NAMALWA (cell line): Measurements from ENCODE around the gene LILRA6.
"Not testable (repeated sequence)": the region's sequence is repeated elsewhere in the genome, so short reads cannot be mapped to it uniquely, and the experiment has no call there.

Experiments used
- DNase-seq: peaks from one replicate; pipeline ENCODE4 v3.0.0-alpha.2; 2015; ENCODE audit warnings: low spot score

The LILRA6 gene

DNA sequence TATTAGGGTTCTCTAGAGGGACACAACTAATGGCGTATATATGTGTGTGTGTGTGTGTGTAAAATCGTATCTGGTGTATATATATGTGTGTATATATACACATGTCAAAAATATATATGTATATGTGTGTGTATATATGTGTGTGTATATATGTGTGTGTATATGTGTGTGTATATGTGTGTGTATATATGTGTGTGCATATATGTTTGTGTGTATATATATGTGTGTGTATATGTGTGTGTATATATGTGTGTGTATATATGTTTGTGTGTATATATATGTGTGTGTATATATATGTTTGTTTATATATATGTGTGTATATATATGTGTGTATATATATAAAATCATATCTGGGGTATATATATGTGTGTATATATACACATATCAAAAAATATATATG is 19.9 kb upstream of the LILRA6 start:
- no peak for DNase-seq

DNA sequence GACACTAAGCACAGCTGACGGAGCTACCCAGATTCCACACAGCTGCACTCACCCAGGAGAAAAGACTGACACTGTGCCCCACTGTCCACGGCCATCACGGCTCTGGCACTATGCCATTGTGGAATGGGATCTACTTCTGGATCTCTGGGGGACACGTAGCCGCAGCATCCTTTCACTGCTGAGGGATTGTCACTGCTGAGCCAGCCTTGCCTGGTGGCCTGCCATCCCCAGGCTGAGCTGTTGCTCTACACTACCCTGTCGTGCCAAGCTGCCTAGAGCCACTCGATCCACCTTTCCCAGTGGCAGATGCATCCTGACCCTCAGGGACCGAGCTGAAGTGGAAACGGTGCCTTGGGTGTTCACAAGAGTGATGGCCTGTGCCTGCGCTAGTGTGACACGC is 19.5 kb upstream of the LILRA6 start:
- no peak for DNase-seq

DNA sequence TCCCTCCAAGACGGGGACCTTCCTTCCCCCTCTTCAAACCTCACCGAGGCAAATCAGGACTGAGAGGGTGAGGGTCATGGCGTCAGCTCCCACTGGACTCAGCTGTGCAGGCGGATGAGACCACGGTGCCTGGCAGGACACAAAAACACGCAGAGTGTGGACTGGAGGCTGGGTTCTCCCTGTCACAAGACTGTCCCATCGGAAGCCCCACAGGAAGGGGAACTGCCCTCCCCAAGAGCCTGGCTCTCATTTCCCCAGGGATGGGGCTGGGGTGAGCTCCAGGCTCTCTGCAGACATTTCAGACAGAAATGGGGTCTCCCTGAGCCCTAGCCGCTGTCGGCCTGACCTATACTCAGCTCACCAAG is 14.5 kb upstream of the LILRA6 start, which contains the start of gene LILRB5:
Gene LILRB5, minus strand, starts transcription at position 158 of the 365 bp plus-strand sequence. Its CDS starts 80 bp downstream, at position 78.
- no peak for DNase-seq

DNA sequence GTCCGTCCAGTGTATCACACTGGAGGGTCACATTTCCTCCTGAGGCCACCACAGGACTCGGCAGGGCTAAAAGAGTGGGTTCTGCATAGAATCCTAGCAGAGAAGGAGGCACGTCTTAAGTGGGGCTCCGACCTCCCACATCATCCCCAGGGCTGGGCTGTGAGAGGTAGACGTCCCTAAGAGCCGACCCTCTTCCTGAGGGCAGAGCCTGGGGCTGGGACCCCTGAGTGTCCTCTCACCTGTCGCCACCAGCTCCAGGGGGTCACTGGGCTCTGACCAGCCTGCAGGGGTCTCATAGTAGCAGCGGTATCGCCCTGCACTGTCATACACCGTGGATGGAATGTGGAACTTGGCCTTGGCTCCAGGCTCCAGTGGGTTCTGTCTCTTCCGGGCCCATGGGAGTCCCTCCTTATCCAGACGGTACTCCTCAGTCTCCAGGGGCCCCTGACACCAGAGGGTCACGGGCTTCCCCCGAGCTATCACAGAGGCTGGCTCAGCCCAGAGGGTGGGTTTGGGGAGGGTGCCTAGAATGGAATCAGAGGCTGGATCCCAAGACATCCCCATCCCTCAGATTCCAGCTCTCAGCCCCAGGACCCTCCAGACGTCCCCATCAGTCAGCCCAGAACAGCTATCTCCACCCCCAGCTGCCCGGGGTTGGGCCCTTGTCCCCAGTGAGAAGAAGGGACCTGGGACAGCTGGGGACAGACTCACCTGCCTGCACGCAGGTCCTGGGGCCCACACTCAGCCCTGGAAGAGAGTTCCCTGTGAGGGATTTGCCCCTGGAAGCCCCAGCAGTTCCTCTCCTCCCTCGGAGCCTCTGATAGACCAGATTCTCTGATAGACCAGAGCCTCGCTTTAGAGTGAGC is 13.9 kb upstream of the LILRA6 start:
- no peak for DNase-seq

DNA sequence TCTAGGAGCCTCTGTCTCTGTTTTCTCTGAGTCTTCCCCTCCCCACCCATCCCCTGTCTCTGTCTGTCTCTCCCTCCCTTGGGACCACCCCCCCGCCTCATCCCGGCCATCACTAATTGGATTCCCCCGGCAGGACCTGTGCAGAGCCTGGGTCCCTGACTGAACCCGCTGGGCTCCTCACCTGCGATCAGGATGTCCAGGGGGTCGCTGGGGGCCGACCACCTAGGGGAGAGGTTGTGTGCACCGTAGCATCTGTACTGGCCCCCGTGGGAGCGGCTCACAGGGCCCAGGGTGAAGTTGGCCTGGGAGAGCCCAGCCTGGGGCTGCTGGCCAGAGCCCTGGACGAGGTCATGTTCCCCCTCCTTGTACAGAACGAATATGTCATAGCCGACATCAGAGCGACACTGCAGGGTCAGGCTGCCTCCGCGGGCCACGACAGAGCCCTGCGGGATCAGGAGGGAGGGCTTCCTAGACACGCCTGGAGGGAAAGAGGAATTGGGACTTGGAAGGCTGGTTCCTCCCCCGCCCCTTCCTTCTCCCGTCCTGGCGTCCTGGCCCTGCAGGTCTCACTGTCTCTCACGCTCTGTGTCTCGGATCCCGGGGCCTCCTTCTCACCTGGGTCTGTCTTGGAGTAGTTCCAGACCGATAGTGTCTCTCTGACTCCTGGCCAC is 12.7 kb upstream of the LILRA6 start:
- no peak for DNase-seq

GRCh38 chr19:54254195-54254906 is 11.8 kb upstream of the LILRA6 start:
- no peak for DNase-seq

DNA sequence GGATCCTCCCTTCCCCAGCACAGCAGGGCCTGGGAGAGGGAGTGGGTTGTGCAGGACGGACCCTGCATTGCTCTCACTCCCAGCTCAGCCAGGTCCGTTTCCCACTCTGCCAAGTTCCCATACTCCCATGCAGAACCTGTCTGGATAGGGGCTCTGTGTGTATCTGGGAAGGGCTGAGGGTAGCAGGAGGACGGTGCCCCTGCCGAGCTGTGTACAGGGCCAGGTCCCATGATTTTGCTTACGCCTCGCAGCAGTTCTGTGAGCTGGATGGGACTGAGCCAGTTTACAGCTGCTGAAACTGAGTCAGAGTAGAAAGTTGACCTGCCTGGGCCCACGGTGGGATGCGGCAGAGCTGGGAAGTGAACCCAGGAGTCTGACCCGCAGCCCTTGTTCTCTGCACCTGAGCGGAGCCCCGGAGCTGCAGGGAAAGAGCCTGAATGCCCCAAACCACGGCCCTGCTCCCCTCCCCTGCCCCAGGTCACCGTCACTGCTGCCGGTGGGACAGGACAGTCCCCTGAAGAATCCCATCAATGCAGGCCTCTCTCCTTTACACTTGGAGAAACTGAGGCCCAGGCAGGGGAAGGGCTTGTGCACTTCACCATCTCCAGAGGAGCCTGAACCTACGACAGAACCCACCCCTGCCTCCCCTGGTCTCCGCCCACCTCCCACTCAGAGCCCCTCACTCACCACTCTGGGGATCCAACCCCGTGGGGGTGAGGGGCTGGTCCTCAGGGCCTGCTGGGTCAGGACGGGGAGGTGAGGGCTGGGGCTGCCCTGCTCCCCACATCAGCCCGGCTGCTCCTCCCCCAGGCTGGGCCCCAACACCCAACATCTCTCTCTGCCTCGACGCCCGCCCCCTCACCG is 11.0 kb upstream of the LILRA6 start:
- DNase-seq, result no peak

DNA sequence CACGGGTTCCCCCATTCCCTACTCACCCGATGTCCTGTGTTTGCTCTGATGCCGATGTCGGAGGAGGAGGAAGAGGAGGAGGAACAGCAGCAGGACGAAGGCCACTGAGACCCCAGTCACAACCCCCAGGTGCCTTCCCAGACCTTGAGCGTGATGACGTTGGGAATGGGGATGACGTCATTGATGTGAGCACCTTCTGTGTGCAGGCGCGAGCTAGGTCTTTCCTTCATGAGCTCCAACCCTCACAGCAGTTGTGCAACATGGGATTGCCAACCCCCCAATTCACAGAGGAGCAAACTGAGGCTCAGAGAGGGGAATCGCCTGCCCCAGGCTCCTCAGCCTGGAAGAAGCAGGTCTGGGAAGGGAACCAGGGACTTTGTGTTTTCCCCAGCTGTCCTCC is 10.3 kb upstream of the LILRA6 start:
- DNase-seq, result no peak

- DNase-seq, result no peak
Measured at GRCh38 chr19:54252243-54252642, 9.7 kb upstream of the LILRA6 start.

DNA sequence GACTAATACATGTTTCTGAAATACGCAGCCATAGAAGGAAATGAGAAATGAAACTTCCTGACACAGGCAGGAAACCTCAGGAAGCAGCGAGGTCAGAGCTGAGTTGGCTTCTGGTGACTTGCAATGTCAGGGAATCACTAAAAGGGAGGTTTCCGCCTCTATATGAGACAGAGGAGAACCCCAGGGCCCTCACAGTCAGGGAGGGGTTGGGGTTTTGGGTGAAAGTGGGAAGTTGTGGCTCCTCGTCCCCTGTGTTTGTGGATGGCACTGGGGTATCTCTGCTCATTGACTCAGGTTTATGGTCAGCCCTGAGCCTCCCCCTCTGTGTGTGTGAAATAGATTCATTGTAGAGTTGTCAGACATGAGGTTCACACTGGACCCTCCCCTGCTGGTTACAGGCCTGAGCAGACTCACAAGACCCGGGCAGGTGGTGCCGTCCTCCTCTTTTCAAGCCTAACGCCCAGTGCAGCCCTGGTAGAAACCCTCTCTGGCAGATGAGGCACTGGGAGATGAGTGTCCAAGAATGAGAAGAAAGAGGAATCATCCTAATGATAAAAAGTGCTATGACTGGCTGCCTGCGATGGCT is 5.5 kb upstream of the LILRA6 start:
- no peak for DNase-seq

DNA sequence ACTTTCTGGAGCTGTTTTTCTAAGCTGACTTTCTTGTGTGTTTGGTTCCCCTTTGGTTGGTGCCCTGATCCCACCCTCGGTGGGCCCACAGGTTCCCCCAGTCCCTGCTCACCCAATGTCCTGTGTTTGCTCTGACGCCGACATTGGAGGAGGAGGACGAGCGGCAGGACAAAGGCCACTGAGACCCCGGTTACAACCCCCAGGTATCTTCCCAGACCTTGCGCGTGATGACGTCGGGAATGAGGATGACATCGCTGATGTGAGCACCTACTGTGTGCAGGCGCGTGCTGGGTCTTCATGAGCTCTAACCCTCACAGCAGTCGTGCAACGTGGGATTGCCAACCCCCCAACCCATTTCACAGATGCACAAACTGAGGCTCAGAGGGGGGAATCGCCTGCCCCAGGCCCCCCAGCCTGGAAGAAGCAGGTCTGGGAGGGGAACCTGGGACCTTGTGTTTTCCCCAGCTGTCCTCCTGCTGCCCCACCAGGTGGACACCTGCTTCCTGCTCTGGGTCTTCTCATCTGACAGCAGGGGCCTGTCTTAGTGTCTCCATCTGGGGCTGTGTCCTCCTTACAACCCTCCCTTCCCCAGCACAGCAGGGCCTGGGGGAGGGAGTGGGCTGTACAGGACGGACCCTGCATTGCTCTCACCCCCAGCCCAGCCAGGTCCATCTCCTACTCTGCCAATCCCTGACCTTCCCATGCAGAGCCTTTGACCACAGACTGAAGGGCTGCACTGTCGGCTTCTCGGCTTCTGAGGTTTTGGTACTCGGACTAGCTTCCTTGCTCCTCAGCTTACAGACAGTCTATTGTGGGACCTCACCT is 4.7 kb upstream of the LILRA6 start:
- DNase-seq, result no peak

GRCh38 chr19:54245936-54246335 is 3.3 kb upstream of the LILRA6 start:
- no peak for DNase-seq

- DNase-seq, result not testable (repeated sequence)
Measured at GRCh38 chr19:54243809-54244208, 1.2 kb upstream of the LILRA6 start.

GRCh38 chr19:54242234-54242633 is 356 bp downstream of the LILRA6 start:
- DNase-seq, result not testable (repeated sequence)

DNA sequence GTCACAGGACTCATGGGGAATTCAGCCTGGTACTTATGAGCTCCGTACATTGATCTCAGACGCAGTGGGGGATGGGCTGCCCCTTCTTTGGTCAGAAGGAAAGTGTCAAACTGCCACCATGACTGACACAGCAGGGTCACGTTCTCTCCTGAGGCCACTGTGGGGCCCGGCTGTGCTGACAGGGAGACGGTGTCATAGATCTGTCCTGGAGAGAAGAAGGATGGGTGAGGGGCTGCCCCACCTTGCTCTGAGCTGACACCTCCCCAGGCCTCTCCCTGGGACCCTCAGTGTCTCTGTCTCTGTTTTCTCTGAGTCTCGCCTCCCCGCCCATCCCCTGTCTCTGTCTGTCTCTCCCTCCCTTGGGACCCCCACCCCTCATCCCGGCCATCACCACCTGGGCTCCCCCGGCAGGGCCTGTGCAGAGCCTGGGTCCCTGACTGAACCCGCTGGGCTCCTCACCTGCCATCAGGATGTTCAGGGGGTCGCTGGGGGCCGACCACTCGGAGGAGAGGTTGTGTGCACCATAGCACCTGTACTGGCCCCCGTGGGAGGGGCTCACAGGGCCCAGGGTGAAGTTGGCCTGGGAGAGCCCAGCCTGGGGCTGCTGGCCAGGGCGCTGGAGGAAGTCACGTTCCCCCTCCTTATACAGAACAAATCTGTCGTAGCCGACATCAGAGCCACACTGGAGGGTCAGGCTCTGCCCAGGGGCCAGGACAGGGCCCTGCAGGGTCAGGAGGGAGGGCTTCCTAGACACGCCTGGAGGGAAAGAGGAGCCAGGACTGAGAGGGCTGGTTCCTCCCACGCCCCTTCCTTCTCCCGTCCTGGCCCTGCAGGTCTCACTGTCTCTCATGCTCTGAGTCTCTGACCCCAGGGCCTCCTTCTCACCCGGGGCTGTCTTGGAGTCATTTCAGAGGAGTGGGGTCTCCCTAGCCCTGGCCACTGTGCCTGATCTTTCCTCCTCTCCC is 1.9 kb downstream of the LILRA6 start:
- DNase-seq, result not testable (repeated sequence)

- DNase-seq, result not testable (repeated sequence)
Measured at GRCh38 chr19:54239491-54240371, 2.9 kb downstream of the LILRA6 start.

DNA sequence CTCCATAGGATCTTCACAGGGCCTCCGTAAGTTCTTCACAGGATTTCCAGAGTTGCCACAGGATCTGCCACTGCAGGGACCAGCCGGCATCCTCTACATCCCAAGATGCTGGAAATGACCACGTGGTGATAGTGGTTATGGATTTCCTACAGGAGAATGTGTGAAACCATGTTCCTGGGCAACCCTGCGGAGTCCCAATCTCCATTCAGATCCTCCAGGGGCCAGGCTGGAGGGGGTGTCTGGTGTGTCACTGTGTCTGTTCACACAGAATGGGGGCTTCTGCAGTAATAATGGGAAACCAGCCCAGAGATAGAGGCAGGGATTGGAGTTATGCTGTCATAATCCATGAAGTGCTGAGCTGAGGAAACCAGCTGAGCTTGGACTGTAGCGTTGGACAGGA is 8.6 kb downstream of the LILRA6 start:
- no peak for DNase-seq
